GM12891 (cell line): ENCODE data around the gene SYNC.

Experiments
- DNase-seq: peaks from one replicate; pipeline ENCODE4 v3.0.0; 2011; ENCODE audit warnings: low spot score; ENCODE audit not compliant: insufficient read length
- FAIRE-seq: peaks from 2 replicates; lab custom pipeline; 2011; peaks lifted over from hg19 to GRCh38; lab: Jason Lieb, UNC
- PAX5 ChIP-seq: IDR thresholded peaks from 2 replicates; pipeline ENCODE4 v1.6.1; 2011; ENCODE audit warnings: low read length, moderate library complexity, mild to moderate bottlenecking; ENCODE audit not compliant: insufficient read depth, severe bottlenecking
- POLR2A ChIP-seq: IDR thresholded peaks from 2 replicates; pipeline ENCODE4 v1.6.1; 2011; ENCODE audit warnings: low read depth, low read length, control low read depth
- POLR2AphosphoS5 ChIP-seq: IDR thresholded peaks from 2 replicates; pipeline ENCODE4 v1.6.1; 2011; ENCODE audit warnings: low read depth, low read length, control low read depth
- POU2F2 ChIP-seq: IDR thresholded peaks from 2 replicates; pipeline ENCODE4 v1.6.1; 2011; ENCODE audit warnings: low read depth, mild to moderate bottlenecking, control low read depth, low read length, moderate library complexity
- SPI1 ChIP-seq: IDR thresholded peaks from 2 replicates; pipeline ENCODE4 v1.6.1; 2011; ENCODE audit warnings: low read depth, low read length, control low read depth
- TAF1 ChIP-seq: IDR thresholded peaks from 2 replicates; pipeline ENCODE4 v1.6.1; 2011; ENCODE audit warnings: low read depth, low read length, control low read depth

The SYNC gene

GRCh38 chr1:32725615-32725982 lies 23.0 kb upstream of the SYNC start:
- TF ChIP-seq SPI1 (no peak), POU2F2 (no peak), POLR2A (no peak), PAX5 (no peak), TAF1 (no peak), POLR2AphosphoS5 (no peak)
- no peak for FAIRE-seq
- no peak for DNase-seq

GRCh38 chr1:32724678-32725614 lies 22.4 kb upstream of the SYNC start:
- DNase-seq (no peak), FAIRE-seq (no peak)
- TF ChIP-seq PAX5 (no peak), TAF1 (no peak)

GRCh38 chr1:32719681-32720275 lies 17.2 kb upstream of the SYNC start:
- DNase-seq: no peak
- TF ChIP-seq POLR2A (no peak), TAF1 (no peak), POLR2AphosphoS5 (no peak), POU2F2 (no peak), SPI1 (no peak), PAX5 (no peak)
- no peak for FAIRE-seq

GRCh38 chr1:32718527-32718926 lies 16.0 kb upstream of the SYNC start:
- DNase-seq (no peak), FAIRE-seq (no peak)
- TF ChIP-seq POLR2AphosphoS5 (no peak), TAF1 (no peak), POLR2A (no peak), PAX5 (no peak), POU2F2 (no peak), SPI1 (no peak)

GRCh38 chr1:32718036-32718435 lies 15.5 kb upstream of the SYNC start:
- FAIRE-seq: no peak
- no peak for TF ChIP-seq PAX5
- no peak for TF ChIP-seq TAF1
- TF ChIP-seq SPI1: no peak
- TF ChIP-seq POLR2A: no peak
- TF ChIP-seq POLR2AphosphoS5: no peak
- TF ChIP-seq POU2F2: no peak
- DNase-seq: no peak

- TF ChIP-seq TAF1 (no peak), POLR2AphosphoS5 (no peak), POU2F2 (no peak), POLR2A (no peak), PAX5 (no peak), SPI1 (no peak)
- FAIRE-seq: no peak
Measured at GRCh38 chr1:32717503-32717902, 14.9 kb upstream of the SYNC start.

GRCh38 chr1:32716312-32717148 lies 14.0 kb upstream of the SYNC start:
- TF ChIP-seq POLR2A (no peak), POLR2AphosphoS5 (no peak), SPI1 (no peak), POU2F2 (no peak), TAF1 (no peak), PAX5 (no peak)
- FAIRE-seq (peak; percentile 74), DNase-seq (peak; percentile 82)

More at GRCh38 chr1:32717503-32717902, 14.9 kb upstream of the SYNC start:
- no peak for DNase-seq

GRCh38 chr1:32715901-32716311 lies 13.3 kb upstream of the SYNC start:
- DNase-seq (no peak), FAIRE-seq (no peak)
- no peak for TF ChIP-seq POLR2AphosphoS5
- no peak for TF ChIP-seq TAF1
- TF ChIP-seq POLR2A: no peak
- TF ChIP-seq SPI1: no peak
- no peak for TF ChIP-seq PAX5
- TF ChIP-seq POU2F2: no peak

GRCh38 chr1:32714277-32714676 lies 11.7 kb upstream of the SYNC start:
- FAIRE-seq (no peak), DNase-seq (no peak)
- TF ChIP-seq POU2F2: no peak
- no peak for TF ChIP-seq SPI1
- no peak for TF ChIP-seq POLR2AphosphoS5
- TF ChIP-seq POLR2A: no peak
- TF ChIP-seq TAF1: no peak
- TF ChIP-seq PAX5: no peak
